GM10266 (cell line): Measurements from ENCODE around the gene TTC33.

Source experiments
- DNase-seq: peaks from one replicate; pipeline ENCODE4 v3.0.0; 2012; ENCODE audit errors: extremely low spot score
- TF ChIP-seq, protein P1 (sequence below): IDR thresholded peaks from 2 replicates; pipeline ENCODE4 v1.5.1; 2012; ENCODE audit warnings: mild to moderate bottlenecking, low read depth; ENCODE audit not compliant: control insufficient read depth, insufficient read depth; ENCODE audit errors: missing control alignments

The TTC33 gene

DNA sequence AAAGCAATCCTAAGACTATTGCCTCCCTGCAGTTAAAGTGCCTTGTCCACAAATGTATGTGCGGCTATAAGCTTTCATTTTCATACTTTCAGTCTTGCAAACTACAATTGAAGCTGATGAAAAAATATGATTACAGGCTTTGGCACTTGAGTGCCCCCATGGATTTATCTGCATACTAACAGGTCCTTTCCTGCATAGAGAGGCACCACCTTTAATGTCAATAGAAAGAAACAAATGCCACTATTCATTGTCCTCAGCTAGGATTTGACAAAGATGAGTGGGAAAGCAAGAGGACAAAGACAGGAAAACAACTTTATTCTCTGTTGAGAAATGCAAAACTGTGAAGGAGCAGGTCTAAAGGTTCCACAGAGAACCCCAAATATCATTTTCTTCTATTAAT, 201.7 kb downstream of the TTC33 start:
- TF ChIP-seq, protein P1, sequence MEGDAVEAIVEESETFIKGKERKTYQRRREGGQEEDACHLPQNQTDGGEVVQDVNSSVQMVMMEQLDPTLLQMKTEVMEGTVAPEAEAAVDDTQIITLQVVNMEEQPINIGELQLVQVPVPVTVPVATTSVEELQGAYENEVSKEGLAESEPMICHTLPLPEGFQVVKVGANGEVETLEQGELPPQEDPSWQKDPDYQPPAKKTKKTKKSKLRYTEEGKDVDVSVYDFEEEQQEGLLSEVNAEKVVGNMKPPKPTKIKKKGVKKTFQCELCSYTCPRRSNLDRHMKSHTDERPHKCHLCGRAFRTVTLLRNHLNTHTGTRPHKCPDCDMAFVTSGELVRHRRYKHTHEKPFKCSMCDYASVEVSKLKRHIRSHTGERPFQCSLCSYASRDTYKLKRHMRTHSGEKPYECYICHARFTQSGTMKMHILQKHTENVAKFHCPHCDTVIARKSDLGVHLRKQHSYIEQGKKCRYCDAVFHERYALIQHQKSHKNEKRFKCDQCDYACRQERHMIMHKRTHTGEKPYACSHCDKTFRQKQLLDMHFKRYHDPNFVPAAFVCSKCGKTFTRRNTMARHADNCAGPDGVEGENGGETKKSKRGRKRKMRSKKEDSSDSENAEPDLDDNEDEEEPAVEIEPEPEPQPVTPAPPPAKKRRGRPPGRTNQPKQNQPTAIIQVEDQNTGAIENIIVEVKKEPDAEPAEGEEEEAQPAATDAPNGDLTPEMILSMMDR = no peak
- DNase-seq = no peak

DNA sequence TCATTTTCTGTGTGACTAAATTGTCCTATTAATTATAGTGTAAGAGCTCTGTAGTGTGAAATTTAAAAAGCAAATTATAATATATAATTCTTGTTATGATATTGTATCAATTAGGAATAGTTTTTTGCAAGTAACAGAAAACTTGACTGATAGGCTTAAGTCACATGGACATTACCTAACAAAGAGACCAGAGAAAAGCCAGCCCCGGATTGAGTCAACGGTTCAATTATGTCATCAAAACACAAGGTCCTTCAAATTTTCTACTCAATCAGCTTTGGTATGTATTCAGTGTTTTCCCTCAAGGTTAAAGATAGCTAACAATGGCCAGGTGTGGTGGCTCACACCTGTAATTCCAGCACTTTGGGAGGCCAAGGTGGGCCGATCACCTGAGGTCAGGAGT, 202.8 kb downstream of the TTC33 start:
- TF ChIP-seq, protein P1 = no peak
- DNase-seq = no peak

DNA sequence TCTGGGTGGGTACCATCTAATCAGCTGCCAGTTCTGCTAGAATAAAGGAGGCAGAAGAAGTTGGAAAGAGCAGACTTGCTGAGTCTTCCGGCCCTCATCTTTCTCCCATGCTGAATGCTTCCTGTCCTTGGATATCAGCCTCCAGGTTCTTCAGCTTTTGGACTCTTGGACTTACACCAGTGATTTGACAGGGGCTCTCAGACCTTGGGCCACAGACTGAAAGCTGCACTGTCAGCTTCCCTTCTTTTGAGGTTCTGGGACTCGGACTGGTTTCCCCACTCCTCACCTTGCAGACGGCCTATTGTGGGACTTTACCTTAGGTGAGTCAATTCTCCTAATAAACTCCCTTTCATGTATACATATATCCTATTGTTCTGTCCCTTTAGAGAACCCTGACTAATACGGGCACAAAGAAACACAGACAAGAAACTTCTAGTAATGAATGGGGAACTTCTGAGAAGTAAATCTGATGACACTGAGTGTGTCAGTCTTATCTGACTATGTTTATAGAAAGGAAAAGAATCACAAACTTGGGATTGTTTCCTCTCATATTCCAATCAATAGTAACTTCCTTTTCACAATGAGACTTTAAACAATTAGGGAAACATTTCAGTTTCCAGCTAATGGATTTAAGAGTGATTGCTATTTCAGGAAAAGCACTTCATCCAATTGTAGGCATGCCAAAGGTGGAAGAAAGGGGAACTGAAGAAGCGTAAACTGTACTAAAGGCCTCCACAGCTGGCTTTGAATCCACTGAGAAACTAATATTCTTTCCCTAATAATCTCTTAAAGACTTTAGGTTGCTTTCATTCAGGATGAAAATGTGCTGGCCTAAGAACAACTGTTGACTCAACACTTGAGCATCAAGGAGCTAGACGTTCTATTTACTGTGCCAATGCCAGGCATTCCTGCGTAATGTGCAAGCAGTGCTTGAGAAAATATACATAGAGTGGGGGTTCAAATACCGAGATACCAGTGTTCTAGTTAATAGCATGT, 204.0 kb downstream of the TTC33 start:
- TF ChIP-seq, protein P1 = no peak
- no peak for DNase-seq

DNA sequence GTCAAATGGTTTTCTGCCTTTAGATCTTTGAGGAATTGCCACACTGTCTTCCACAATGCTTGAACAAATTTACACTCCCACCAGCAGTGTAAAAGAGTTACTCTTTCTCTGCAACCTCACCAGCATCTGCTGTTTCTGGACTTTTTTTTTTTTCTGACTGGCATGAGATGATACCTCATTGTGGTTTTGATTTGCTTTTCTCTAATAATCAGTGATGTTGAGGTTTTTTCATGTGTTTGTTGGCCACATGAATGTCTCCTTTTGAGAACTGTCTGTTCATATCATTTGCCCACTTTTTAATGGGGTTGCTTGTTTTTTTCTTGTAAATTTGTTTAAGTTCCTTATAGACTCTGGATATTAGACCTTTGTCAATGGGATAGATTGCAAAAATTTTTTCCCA, 205.3 kb downstream of the TTC33 start:
- TF ChIP-seq, protein P1 = no peak
- DNase-seq = no peak

DNA sequence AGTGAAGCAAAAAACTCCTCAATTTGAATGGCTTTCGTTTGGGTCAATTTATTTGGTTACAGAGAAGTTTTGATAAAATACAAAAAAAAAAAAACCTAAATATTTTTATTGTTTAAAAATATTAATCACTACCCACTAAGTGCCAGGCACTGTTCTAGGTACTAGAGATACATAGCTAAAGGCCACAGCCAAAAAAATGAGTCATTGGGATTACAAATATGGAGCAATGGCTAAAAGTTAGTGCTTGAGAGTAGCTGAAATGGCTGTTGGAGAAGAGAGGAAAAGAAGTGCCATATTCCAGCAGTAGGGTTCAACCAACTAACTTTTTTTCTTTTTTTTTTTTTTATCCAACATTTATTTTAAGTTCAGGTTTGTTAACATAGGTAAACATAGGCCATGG, 206.1 kb downstream of the TTC33 start:
- TF ChIP-seq, protein P1 = no peak
- no peak for DNase-seq

DNA sequence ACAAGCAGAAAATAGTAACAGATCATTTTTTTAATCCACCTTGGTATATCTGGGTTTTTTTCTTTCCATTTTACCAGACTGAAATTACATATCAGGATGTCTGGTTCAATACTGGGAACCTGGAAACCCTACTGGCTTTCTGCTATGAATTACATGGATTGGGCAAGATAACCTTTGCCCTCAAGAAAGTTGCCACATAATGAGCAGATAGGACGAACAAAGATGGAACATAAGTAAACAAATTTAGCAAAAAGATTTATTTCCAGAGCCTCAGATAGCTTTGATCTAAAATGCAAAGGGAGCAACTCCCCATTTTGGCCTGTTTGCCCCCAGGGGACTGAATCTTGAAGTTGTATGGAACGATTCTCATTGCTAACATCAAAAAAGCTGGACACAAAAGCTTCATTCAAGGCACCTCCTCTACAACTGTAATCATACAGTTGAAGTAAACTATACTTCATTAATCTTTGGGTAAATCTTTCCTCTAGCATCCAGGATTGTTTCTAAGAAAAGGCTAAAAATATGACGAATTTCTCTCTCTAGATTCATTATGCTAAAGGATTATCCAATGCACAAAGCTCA, 207.7 kb downstream of the TTC33 start:
- TF ChIP-seq, protein P1 = no peak
- DNase-seq = no peak

DNA sequence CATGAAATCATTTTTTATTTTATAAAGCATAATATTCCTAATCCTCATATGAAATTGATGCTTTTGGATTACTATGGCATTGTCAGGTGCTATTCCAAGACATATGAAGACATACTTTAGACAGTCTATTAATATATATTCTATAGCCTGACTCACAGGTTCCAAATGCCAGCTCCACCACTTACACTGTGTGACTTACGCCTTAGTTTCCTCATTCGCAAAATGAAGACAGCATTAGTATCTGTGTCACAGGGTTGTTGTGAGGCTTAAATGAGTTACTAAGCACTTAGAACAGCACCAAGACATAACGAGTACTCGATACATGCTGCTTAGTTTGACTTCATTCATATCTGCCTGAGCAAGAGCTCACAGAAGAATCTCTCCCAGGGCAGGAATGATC, 208.2 kb downstream of the TTC33 start:
- TF ChIP-seq, protein P1 = no peak
- no peak for DNase-seq
